Activated T-cell treated with anti-CD3 and anti-CD28 coated beads, Interleukin-2, amount 50 U/mL, for 4 hours (primary cell): ENCODE data around the gene SULT1C2. TPM values are rescaled to one million over a fixed set of nuclear protein-coding genes. Genes with fewer than 3 reads are reported as not detected.

ENCODE experiments used
- ATAC-seq, 2 donors: fragments of 200-7000 bp; cut with Tn5 transposase; one replicate each; pipeline ENCODE4 v1.10.0; 2021
- DNase-seq: peaks from one replicate; pipeline ENCODE4 v3.0.0-alpha.2; 2020
- H3K27me3 Mint-ChIP-seq: one replicate; pipeline ENCODE4 v1.8.0; 2021; ENCODE audit warnings: low read depth, mixed read lengths
- H3K36me3 Mint-ChIP-seq: one replicate; pipeline ENCODE4 v1.8.0; 2022; ENCODE audit warnings: mixed read lengths; ENCODE audit not compliant: insufficient read depth
- H3K4me1 Mint-ChIP-seq: one replicate; pipeline ENCODE4 v1.8.0; 2021; ENCODE audit warnings: low read depth, mixed read lengths
- H3K4me3 Mint-ChIP-seq: one replicate; pipeline ENCODE4 v1.8.0; 2021; ENCODE audit warnings: mild to moderate bottlenecking, moderate library complexity, mixed read lengths
- H3K9me3 Mint-ChIP-seq: one replicate; pipeline ENCODE4 v1.8.0; 2021; ENCODE audit warnings: mixed read lengths
- total RNA-seq, 3 donors: library from RNA; stranded (reverse); gene quantifications; one replicate each; pipeline ENCODE4 v1.2.1, GENCODE V29; 2021

The SULT1C2 gene
- total RNA-seq, 3 donors from 2014 or later = not detected

DNA sequence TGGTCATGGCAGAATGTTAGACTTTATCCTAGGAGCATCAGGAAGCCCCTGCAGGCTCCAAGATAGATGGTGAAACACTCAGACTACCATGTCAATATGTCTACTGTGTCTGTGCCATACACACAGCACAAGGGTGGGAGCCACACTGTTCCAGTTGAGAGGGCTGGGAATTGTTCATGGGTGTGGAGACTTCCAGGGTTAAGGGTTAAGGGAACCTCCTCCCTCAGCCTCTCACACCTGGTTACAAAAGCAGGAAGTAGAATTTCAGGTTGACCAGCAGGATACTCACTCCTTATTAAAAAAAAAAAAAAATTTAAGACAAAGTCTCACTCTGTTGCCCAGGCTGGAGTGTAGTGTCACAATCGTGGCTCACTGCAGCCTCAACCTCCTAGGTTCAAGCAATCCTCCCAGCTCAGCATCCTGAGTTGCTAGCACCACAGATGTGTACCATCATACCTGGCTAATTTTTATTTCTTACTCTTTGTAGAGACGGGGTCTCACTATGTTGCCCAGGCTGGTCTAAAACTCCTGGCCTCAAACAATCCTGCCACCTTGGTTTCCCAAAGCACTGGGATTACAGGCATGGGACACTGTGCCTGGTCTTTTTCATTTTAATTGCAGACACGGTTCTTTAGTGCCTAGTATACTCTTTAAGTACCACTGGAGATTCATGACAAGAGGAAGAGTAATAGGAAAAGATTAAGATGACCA is 26.0 kb downstream of the SULT1C2 start:
- ATAC-seq = no peak
- Mint-ChIP-seq H3K36me3 (no peaks in the 10 kb centered on the region), H3K9me3 (no peaks in the 10 kb centered on the region), H3K4me1 (no peaks in the 10 kb centered on the region), H3K4me3 (no peak overlapping the region), H3K27me3 (no peaks in the 10 kb centered on the region)
- no peak for DNase-seq

DNA sequence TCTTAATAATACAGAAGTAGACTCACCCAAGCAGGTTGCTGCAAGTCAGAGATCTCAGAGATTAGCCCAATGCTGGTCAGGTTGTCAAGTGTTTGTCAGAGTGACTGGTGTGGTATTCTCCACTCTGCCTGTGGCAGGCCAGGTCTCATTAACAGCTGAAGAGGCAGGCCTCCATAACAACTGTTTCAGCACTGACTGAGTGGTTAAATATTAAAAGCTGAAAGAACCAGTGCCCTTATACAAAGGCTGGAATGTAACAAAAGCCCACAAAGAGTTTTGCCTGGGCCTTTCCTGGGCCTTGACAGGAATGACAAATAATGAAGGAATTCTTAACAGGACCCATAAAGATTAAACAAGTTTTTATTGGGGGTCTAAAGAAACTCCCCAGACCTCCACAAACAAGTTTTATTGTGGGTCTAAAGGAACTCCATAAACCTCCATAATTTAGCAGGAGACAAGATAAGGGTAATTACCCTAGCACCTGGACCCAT is 26.8 kb downstream of the SULT1C2 start:
- no peaks in the 10 kb centered on the region for H3K27me3 Mint-ChIP-seq
- ATAC-seq (no peak), DNase-seq (no peak)
- no peaks in the 10 kb centered on the region for H3K36me3 Mint-ChIP-seq
- H3K9me3 Mint-ChIP-seq = no peaks in the 10 kb centered on the region
- no peaks in the 10 kb centered on the region for H3K4me1 Mint-ChIP-seq
- H3K4me3 Mint-ChIP-seq = no peak overlapping the region

DNA sequence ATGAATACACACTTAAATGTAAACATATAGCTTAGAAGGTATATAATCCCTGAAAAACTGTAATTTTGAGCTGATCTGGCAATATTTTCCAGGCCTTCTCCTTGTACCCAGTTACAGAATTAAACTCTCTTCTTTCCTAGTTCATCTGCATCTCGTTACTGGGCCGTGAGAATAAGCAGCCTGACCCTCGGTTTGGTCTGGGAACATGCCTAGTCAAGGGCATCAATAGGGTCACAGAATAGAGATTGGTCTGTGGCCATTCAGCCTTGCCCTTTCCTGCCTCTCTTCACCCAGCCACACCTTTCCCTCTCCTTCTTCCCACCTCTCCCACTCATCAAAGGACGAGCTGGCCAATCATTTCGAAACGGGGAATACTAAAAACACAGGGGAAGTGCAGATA is 27.3 kb downstream of the SULT1C2 start:
- H3K4me3 Mint-ChIP-seq = no peak overlapping the region
- H3K27me3 Mint-ChIP-seq = no peaks in the 10 kb centered on the region
- H3K9me3 Mint-ChIP-seq = no peaks in the 10 kb centered on the region
- no peaks in the 10 kb centered on the region for H3K36me3 Mint-ChIP-seq
- H3K4me1 Mint-ChIP-seq = no peaks in the 10 kb centered on the region
- DNase-seq (no peak), ATAC-seq (no peak)

DNA sequence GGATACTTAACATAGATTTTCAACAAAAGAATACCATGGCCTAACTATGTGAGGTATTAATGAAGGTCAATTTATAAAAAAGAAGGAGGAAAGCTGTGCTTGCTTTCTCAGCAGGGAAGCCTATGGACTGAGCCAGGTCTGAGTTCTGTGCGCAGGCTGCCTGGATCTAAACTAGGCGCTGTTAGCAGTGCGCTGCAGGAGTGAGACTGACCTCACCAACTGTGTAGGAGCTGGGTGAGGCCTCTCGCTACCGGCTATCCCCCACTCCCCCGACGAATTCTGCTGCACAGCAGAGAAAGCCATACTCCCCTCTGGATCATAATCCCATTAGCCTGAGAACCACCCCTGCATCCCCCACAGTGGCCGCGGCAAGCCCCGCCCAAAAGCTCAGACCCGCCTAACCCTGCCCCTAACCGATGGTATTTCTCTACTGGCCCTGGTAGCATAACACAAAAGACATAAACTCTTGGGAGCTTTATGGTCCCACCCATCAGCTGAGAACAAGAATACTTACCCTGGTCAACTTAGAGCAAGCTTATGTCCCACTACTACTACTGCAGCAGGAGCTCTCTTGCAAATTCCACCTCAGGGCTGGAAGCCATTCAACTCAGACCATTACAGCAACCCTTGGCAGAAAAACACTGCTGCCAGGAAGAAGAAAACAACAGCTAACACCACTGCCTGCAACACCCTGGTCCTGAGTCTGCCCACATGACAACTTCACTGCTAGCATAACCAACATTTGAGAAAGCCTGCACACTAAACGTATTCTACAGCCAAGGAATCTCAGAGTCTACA is 28.0 kb downstream of the SULT1C2 start:
- H3K4me3 Mint-ChIP-seq = no peak overlapping the region
- H3K27me3 Mint-ChIP-seq = no peaks in the 10 kb centered on the region
- H3K4me1 Mint-ChIP-seq = no peaks in the 10 kb centered on the region
- H3K9me3 Mint-ChIP-seq = no peaks in the 10 kb centered on the region
- no peaks in the 10 kb centered on the region for H3K36me3 Mint-ChIP-seq
- ATAC-seq = no peak
- DNase-seq = no peak

DNA sequence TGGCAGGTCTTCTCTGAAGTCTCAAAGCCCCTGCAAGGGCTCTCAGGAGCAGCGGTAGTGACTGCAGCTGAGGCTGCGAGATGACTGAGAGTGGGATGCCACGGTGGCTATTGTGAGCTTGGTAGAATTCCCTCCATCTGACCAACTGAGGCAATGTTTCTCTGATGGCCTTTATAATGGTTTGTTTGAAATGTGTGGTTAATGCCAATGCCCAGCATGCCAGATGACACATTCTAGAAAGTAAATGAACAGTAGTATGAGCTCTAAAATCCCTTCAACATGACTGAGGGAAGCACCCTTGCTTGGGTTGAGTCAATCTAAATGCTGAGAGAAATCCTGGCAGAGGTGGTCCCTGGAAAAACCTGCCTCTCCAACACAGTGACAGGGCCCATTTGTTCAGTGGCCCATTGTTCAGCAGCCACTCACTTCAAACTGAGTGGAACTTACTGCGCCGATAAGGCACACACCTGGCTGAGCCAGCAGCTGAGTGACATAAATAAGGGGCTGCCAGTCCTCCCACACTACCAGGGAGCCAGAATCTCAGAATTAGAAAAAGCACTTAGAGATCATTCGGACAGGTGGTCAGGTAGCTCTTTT is 31.7 kb downstream of the SULT1C2 start:
- H3K4me1 Mint-ChIP-seq = no peaks in the 10 kb centered on the region
- DNase-seq (no peak), ATAC-seq (no peak)
- H3K4me3 Mint-ChIP-seq = no peak overlapping the region
- no peaks in the 10 kb centered on the region for H3K9me3 Mint-ChIP-seq
- H3K27me3 Mint-ChIP-seq = peaks cover 3% of the 10 kb centered on the region
- no peaks in the 10 kb centered on the region for H3K36me3 Mint-ChIP-seq

DNA sequence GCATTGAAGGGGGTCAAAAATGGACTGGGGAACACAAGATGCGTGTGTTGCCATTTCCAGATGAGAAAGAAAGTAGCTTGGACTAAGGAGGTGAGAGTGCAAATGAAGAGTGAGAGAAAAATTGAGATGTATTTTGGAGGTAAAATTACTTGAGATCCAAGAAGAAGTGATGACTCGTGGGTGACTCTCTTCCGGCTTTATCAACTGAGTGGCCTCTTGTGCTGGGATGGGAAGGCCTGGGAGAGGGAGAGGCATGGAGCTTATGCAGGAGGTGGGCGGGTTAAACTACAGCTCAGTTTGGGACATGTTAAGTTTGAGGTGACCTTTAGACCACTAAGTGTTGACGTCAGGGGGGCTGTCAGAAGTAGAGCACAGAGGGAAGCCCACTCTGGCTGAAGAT is 34.9 kb downstream of the SULT1C2 start:
- ATAC-seq (no peak), DNase-seq (no peak)
- Mint-ChIP-seq H3K4me3 (no peak overlapping the region), H3K9me3 (no peaks in the 10 kb centered on the region), H3K27me3 (peaks cover 3% of the 10 kb centered on the region), H3K36me3 (no peaks in the 10 kb centered on the region), H3K4me1 (no peaks in the 10 kb centered on the region)

DNA sequence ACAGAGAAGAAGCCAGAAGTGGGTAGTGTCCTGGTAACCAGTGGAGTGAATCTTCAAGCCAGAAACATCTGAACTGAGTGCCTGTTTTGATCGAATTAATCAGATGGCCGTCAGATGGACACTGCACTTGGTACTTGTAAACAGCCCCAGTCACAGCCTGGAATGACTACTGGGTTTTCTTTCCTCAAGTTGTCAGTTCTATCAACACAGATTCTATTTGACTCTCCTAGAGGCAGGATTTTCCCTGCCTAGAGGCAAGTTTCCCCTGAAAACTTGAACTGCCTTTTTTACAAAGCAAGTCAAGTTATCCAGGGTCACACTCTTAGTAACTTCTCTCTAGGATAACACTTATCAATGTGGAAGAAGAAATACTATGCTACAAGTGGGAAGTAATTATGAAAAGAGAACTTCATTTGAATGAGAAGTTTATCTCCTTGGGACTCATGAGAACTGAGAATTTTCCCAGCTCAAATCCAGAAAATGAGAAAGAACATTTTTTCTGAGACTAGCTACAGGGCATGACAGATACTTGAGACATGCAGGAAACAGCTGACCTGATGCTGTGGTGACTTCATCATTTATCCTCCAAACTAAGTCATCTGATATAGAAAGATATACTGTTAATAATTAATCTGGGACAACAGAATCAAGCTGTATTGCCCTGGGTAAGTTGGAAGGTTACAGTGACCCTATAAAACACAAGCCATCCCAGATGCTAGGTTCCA is 36.0 kb downstream of the SULT1C2 start:
- Mint-ChIP-seq H3K27me3 (peaks cover 3% of the 10 kb centered on the region), H3K4me1 (no peaks in the 10 kb centered on the region), H3K9me3 (no peaks in the 10 kb centered on the region), H3K4me3 (no peak overlapping the region), H3K36me3 (no peaks in the 10 kb centered on the region)
- DNase-seq (no peak), ATAC-seq (no peak)

DNA sequence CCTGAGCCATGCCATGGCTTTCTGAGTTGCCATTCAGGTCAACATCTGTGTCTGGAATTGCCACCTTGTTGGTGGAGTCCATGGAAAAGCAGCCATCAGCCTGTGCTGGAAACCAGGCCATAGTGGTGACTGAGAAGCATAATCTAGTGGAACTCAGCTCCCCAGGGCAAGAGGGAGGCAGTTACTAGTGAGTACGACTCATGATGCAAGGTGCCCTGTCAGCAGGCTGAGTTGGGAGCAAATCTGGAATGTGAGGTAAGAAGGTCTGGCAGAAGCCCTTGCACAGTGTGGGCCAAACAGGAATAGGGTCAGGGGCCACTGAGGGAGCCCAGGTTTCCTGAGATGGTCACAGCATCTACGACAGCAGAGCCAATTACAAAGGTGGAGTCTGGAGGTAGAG is 37.1 kb downstream of the SULT1C2 start:
- Mint-ChIP-seq H3K4me3 (no peak overlapping the region), H3K4me1 (no peaks in the 10 kb centered on the region), H3K9me3 (no peaks in the 10 kb centered on the region), H3K36me3 (no peaks in the 10 kb centered on the region), H3K27me3 (peaks cover 6% of the 10 kb centered on the region)
- no peak for ATAC-seq
- no peak for DNase-seq

DNA sequence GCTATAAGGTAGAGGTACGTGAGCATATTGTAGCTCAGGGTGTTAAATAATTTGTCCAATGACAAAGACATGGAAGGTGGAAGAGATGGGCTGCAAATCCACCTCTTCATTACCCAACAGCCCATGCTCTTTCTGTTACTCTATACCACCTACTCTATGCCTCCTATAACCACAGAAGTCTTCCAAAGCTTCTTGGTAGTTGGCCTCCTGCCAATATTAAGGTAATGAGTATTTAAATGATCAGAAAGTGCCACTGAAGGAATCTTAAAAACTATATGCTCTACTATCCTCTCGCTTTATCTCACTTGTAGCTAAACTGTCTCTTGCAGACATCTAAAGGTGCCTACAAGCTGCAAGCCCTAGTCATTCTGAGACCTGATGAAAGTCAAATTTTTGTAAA is 41.1 kb downstream of the SULT1C2 start:
- DNase-seq (no peak), ATAC-seq (no peak)
- Mint-ChIP-seq H3K4me1 (no peaks in the 10 kb centered on the region), H3K27me3 (peaks cover 6% of the 10 kb centered on the region), H3K9me3 (no peaks in the 10 kb centered on the region), H3K4me3 (no peak overlapping the region), H3K36me3 (no peaks in the 10 kb centered on the region)

DNA sequence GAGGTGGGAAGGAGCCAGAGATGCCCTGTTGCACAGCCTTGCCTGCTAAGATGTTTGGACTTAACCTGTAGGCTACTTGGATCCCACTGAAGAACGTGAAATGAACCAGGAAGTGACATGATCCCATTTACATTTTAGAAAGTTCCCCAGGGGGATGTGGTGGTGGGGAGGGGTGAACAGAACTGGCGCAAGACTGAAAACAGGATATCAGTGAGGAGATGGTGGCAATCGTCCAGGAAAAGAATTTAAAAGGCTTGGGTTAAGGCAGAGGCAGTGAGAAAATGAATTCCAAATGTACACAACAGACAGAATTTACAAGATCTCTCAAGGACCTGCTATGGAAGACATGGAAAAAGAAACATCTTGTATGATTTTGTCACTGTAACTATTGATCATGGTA is 42.3 kb downstream of the SULT1C2 start:
- no peaks in the 10 kb centered on the region for H3K9me3 Mint-ChIP-seq
- peaks cover 11% of the 10 kb centered on the region for H3K27me3 Mint-ChIP-seq
- no peaks in the 10 kb centered on the region for H3K4me1 Mint-ChIP-seq
- ATAC-seq = no peak
- H3K36me3 Mint-ChIP-seq = no peaks in the 10 kb centered on the region
- no peak overlapping the region for H3K4me3 Mint-ChIP-seq
- DNase-seq = no peak

DNA sequence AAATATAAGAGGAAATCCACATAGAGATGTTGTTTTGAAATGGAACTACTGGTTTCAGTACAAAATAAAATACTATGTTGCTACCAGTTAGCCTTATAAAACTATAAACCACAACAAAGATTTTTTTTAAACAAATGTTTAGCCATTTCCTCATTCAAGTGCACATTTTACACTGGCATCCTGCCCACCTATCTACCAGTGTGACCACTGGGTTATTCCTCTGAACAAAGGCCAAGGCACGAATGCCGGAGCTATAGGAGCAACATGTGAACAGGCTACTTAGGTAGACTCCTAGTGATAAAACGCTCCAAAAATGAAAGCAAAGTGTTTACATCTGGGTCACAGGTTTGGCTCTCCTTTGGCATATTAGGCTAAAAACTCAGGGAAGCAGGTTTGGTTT is 57.3 kb downstream of the SULT1C2 start:
- no peak for ATAC-seq
- no peaks in the 10 kb centered on the region for H3K9me3 Mint-ChIP-seq

DNA sequence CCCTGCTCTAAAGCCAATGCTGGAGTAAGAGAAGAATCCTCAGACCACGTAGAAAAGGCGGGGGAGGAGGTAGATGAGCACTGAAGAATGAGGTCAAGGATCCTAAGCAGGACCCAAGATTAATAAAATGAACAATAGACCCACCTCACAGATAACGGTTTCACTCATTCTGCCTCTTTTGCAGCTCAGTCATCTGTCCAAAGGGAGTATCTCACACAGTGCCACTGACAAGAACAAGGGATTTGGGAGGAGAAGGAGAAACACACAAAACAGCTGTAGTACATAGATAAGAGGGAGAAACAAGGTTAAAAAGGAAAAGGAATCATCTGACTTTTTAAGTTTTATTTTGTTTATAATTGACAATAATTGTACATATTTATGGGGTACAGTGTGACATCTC is 58.1 kb downstream of the SULT1C2 start:
- no peaks in the 10 kb centered on the region for H3K36me3 Mint-ChIP-seq
- no peak for DNase-seq
- peaks cover 10% of the 10 kb centered on the region for H3K27me3 Mint-ChIP-seq
- no peak overlapping the region for H3K4me3 Mint-ChIP-seq
- ATAC-seq = no peak
- no peaks in the 10 kb centered on the region for H3K4me1 Mint-ChIP-seq
- H3K9me3 Mint-ChIP-seq = no peaks in the 10 kb centered on the region

More for the DNA sequence above, 57.3 kb downstream of the SULT1C2 start:
- peaks cover 13% of the 10 kb centered on the region for H3K27me3 Mint-ChIP-seq
- H3K36me3 Mint-ChIP-seq = no peaks in the 10 kb centered on the region
- H3K4me1 Mint-ChIP-seq = no peaks in the 10 kb centered on the region
- DNase-seq = no peak
- H3K4me3 Mint-ChIP-seq = no peak overlapping the region

DNA sequence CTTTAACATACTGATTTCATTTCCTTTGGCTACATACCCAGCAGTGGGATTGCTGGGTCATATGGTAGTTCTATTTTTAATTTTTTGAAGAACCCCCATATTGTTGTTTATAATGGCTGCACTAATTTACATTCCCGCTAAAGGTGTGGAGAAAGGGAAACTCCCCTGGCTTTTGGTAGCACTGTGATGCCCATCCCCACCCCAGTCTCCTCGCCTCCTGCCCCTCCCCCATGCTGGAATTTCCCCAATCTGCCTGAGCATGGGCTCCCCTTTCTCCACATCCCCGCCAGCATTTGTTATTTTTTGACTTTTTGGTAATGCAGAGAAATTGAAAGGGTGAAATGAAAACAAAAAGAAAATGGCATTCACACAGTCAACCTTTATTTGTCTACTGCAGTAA is 59.1 kb downstream of the SULT1C2 start:
- Mint-ChIP-seq H3K4me1 (no peaks in the 10 kb centered on the region), H3K4me3 (no peak overlapping the region), H3K27me3 (peaks cover 11% of the 10 kb centered on the region), H3K9me3 (no peaks in the 10 kb centered on the region), H3K36me3 (no peaks in the 10 kb centered on the region)
- no peak for ATAC-seq
- no peak for DNase-seq

DNA sequence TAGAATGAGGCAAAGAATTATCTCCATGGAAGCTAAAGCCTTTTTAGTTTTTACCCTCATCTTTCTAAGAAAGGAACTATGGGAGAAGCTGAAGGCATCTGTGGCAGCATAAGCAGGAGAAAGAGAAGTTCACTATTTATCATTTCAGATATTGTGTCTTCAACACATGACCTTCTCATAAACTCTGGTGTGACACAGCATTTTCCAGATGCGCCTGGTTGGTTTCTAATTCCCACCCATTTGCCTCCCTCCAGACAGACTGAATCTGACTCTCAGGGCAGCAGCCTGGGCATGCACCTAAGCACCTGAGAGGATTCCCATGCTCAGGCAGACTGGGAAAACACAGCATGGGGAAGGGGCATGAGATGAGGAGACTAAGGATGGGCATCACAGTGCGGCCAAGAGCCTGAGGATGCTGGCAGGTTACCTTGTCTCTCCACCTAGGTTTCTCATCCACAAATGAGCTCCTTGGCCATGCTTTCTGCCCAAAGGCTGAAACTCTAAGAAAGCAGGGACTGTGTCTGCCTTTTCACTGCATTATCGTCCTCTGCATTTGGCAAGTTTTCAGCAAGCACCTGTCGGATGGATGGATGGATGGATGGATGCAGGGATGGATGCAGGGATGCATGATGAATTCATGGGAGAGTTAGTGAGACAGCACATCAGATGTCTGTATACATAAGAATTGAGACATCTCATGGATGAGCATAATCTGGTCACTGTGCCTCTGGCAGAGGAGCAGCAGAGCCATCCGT is 60.3 kb downstream of the SULT1C2 start:
- Mint-ChIP-seq H3K36me3 (no peaks in the 10 kb centered on the region), H3K27me3 (peaks cover 9% of the 10 kb centered on the region), H3K4me3 (no peak overlapping the region), H3K9me3 (no peaks in the 10 kb centered on the region), H3K4me1 (no peaks in the 10 kb centered on the region)
- ATAC-seq = no peak
- DNase-seq = no peak
